Sigmoid colon (tissue), 7 donors: ENCODE measurements around the gene GJB3. TPM values are rescaled to one million over a fixed set of nuclear protein-coding genes. Genes with fewer than 3 reads are reported as not detected.

Source experiments
- DNase-seq: peaks from one replicate; pipeline ENCODE4 v3.0.0-alpha.2; 2019
- H3K27ac ChIP-seq, 4 donors: fragments of 200-600 bp; sonication (generic); one replicate each; pipeline ENCODE4 v1.5.1; 2016 to 2019; ENCODE audit warnings: mild to moderate bottlenecking in 1 of 4
- H3K27me3 ChIP-seq, 3 donors: fragments of 200-600 bp; sonication (generic); one replicate each; pipeline ENCODE4 v1.5.1; 2019; ENCODE audit warnings: mild to moderate bottlenecking in 1 of 3
- H3K36me3 ChIP-seq, 4 donors: fragments of 200-600 bp; sonication (generic); one replicate each; pipeline ENCODE4 v1.5.1; 2016 to 2019
- H3K4me1 ChIP-seq, 4 donors: fragments of 200-600 bp; sonication (generic); one replicate each; pipeline ENCODE4 v1.5.1; 2017 to 2019
- H3K4me3 ChIP-seq, 4 donors: fragments of 200-600 bp; sonication (generic); one replicate each; pipeline ENCODE4 v1.5.1; 2017 to 2019; ENCODE audit warnings: mild to moderate bottlenecking in 2 of 4, moderate library complexity in 1 of 4
- H3K9me3 ChIP-seq, 4 donors: fragments of 200-600 bp in 3 of 4; sonication (generic) in 3 of 4; one replicate each; pipeline versions ENCODE4 v1.5.1 to v1.6.1; 2013 to 2019
- CTCF ChIP-seq, 4 experiments: fragments of 450-650 bp in 3 of 4; fragments of 200-600 bp in 1 of 4; IDR thresholded peaks; one replicate each; pipeline ENCODE4 v1.5.1; 2016 to 2019; ENCODE audit warnings: antibody characterized with exemption in 4 of 4, mild to moderate bottlenecking in 3 of 4, moderate library complexity in 2 of 4
- EP300 ChIP-seq, 4 donors: sonication (generic); formaldehyde crosslinking; IDR thresholded peaks; one replicate each; pipeline ENCODE4 v1.6.1; 2017; ENCODE audit warnings: antibody characterized with exemption in 4 of 4
- POLR2A ChIP-seq, 2 donors: fragments of 450-650 bp; IDR thresholded peaks; one replicate each; pipeline ENCODE4 v1.6.1; 2016; ENCODE audit warnings: antibody characterized with exemption in 2 of 2, mild to moderate bottlenecking in 2 of 2, moderate library complexity in 2 of 2
- POLR2AphosphoS5 ChIP-seq, 4 donors: sonication (generic); formaldehyde crosslinking; IDR thresholded peaks; one replicate each; pipeline ENCODE4 v1.6.1; 2017; ENCODE audit warnings: antibody characterized with exemption in 4 of 4
- WGBS, 2 donors: extraction: QIAGEN DNeasy Blood & Tissue Kit; methylation state at CpG; one replicate each; pipeline ENCODE4 v1.1.7; 2013; 5-methylcytosine and 5-hydroxymethylcytosine counted together
- intact Hi-C: fragments of 100-400 bp; cut with DNase I; formaldehyde crosslinking; loops from one replicate; pipeline ENCODE4 v1.15.1; 2023
- polyA plus RNA-seq, 3 donors: library from polyadenylated mRNA; stranded (reverse); fragments of 200-250 nt; gene quantifications; one replicate each; pipeline ENCODE4 v1.2.3, GENCODE V29; 2013
- total RNA-seq, 4 donors: library from RNA; depleted of rRNA; stranded (reverse); fragments of >200 nt; gene quantifications; one replicate each; pipeline ENCODE4 v1.1.0, GENCODE V29; 2016
- donor health status: healthy with polysubstance abuse.
- donor health status: Bipolar disorder and iron deficiency.
- donor health status: healthy.

GJB3 gene
- total and polyA plus RNA-seq, 7 donors: 1.2 to 11.0 (median 1.8) TPM; not detected in 4

GRCh38 chr1:34777519-34778321 is 3.3 kb upstream of the GJB3 start:
- H3K27me3 ChIP-seq: peaks cover 19 to 48% (median 30%) of the 10 kb centered on the region in 3 donors
- WGBS, 2 donors: 65 to 87% methylated on average over 10 of the region's 10 CpGs
- no peak overlapping the region for H3K27ac ChIP-seq
- TF ChIP-seq CTCF (IDR thresholded peaks at IDR 0.05) (no peak), POLR2A (IDR thresholded peaks at IDR 0.05) (no peak), POLR2AphosphoS5 (IDR thresholded peaks at IDR 0.05) (no peak), EP300 (IDR thresholded peaks at IDR 0.05) (no peak)
- no peaks in the 10 kb centered on the region for H3K36me3 ChIP-seq
- intact Hi-C loops: no loop called here
- peaks cover 0 to 14% (median 12%) of the 10 kb centered on the region in 4 donors for H3K4me1 ChIP-seq
- peak; percentile 28 for DNase-seq
- H3K4me3 ChIP-seq: no peak overlapping the region
- no peaks in the 10 kb centered on the region for H3K9me3 ChIP-seq

- DNase-seq: peak; percentile 19
- H3K27me3 ChIP-seq: peaks cover 25 to 54% (median 37%) of the 10 kb centered on the region in 3 donors
- intact Hi-C loops: no loop called here
- TF ChIP-seq EP300 (IDR thresholded peaks at IDR 0.05) (no peak), POLR2AphosphoS5 (IDR thresholded peaks at IDR 0.05) (no peak), POLR2A (IDR thresholded peaks at IDR 0.05) (no peak), CTCF (IDR thresholded peaks at IDR 0.05) (no peak)
- H3K36me3 ChIP-seq: no peaks in the 10 kb centered on the region
- no peaks in the 10 kb centered on the region for H3K9me3 ChIP-seq
- H3K27ac ChIP-seq: no peak overlapping the region
- H3K4me1 ChIP-seq: peaks cover 0 to 14% (median 12%) of the 10 kb centered on the region in 4 donors
- no peak overlapping the region for H3K4me3 ChIP-seq
- 80 to 82% methylated on average over 6 of the region's 6 CpGs for WGBS, 2 donors
These were observed 2.6 kb upstream of the GJB3 start for GRCh38 chr1:34778381-34778780.

GRCh38 chr1:34779005-34779404 is 2.0 kb upstream of the GJB3 start:
- intact Hi-C loops: no loop called here
- TF ChIP-seq CTCF (IDR thresholded peaks at IDR 0.05): no peak
- TF ChIP-seq POLR2A (IDR thresholded peaks at IDR 0.05): no peak
- TF ChIP-seq POLR2AphosphoS5 (IDR thresholded peaks at IDR 0.05): no peak
- no peak for TF ChIP-seq EP300 (IDR thresholded peaks at IDR 0.05)
- no peaks in the 10 kb centered on the region for H3K9me3 ChIP-seq
- peaks cover 26 to 60% (median 37%) of the 10 kb centered on the region in 3 donors for H3K27me3 ChIP-seq
- peaks cover 0 to 14% (median 12%) of the 10 kb centered on the region in 4 donors for H3K4me1 ChIP-seq
- no peak for DNase-seq
- 67 to 82% methylated on average over 5 of the region's 5 CpGs for WGBS, 2 donors
- H3K4me3 ChIP-seq: no peak overlapping the region
- no peaks in the 10 kb centered on the region for H3K36me3 ChIP-seq
- no peak overlapping the region for H3K27ac ChIP-seq

- TF ChIP-seq POLR2AphosphoS5 (IDR thresholded peaks at IDR 0.05) (no peak), CTCF (IDR thresholded peaks at IDR 0.05) (no peak), POLR2A (IDR thresholded peaks at IDR 0.05) (no peak), EP300 (IDR thresholded peaks at IDR 0.05) (no peak)
- Histone ChIP-seq H3K36me3 (no peaks in the 10 kb centered on the region), H3K27me3 (peaks cover 26 to 62% (median 37%) of the 10 kb centered on the region in 3 donors), H3K4me1 (peaks cover 0 to 14% (median 12%) of the 10 kb centered on the region in 4 donors), H3K4me3 (no peak overlapping the region), H3K27ac (no peak overlapping the region), H3K9me3 (no peaks in the 10 kb centered on the region)
- peak; percentile 18 for DNase-seq
- intact Hi-C loops: no loop called here
- WGBS, 2 donors: 68 to 81% methylated on average over 5 of the region's 5 CpGs
These were observed 1.5 kb upstream of the GJB3 start for GRCh38 chr1:34779526-34779925.
